HEK293 (cell line): Measurements from ENCODE around the gene GPSM1.

ENCODE experiments used
- CTCF ChIA-PET: fragments of 350-600 bp; formaldehyde crosslinking; extraction: SDS; loops from one replicate; lab custom pipeline; 2021; ENCODE audit warnings: antibody characterized with exemption; lab: Yijun Ruan, JAX
- POLR2A ChIA-PET: fragments of 300-600 bp; formaldehyde crosslinking; extraction: SDS; loops from one replicate; lab custom pipeline; 2020; ENCODE audit warnings: antibody characterized with exemption, inconsistent platforms; lab: Yijun Ruan, JAX
- H3K27ac ChIP-seq: fragments of 200-500 bp; sonication (Bioruptor generic); 2 replicates; pipeline ENCODE4 v1.5.1; 2014; ENCODE audit warnings: low read depth, low read length, control low read depth, inconsistent platforms; ENCODE audit errors: extremely low read depth
- H3K36me3 ChIP-seq, 2 experiments: fragments of 200-500 bp in 1 of 2; sonication (Bioruptor generic) in 1 of 2; 1 replicate in 1 of 2; 2 replicates in 1 of 2; pipeline ENCODE4 v1.5.1; 2014 to 2017; ENCODE audit warnings: inconsistent platforms in 2 of 2, low read length in 2 of 2; ENCODE audit not compliant: control insufficient read depth in 2 of 2, insufficient read depth in 1 of 2
- H3K4me1 ChIP-seq: fragments of 200-500 bp; sonication (Bioruptor generic); 2 replicates; pipeline ENCODE4 v1.5.1; 2014; ENCODE audit warnings: mild to moderate bottlenecking, low read length, inconsistent platforms; ENCODE audit not compliant: control insufficient read depth, insufficient read depth
- H3K4me3 ChIP-seq: 2 replicates; pipeline ENCODE4 v1.5.1; 2011; ENCODE audit warnings: low read depth, mild to moderate bottlenecking, control low read depth, low read length, moderate library complexity
- H3K9me3 ChIP-seq: fragments of 200-500 bp; sonication (Bioruptor generic); 2 replicates; pipeline ENCODE4 v1.5.1; 2014; ENCODE audit warnings: low read depth, low read length, inconsistent platforms; ENCODE audit not compliant: control insufficient read depth, insufficient read depth
- FEZF1 ChIP-seq: fragments of 450-650 bp; formaldehyde crosslinking; IDR thresholded peaks from 2 replicates; pipeline ENCODE4 v1.5.1; 2016; ENCODE audit warnings: missing biosample characterization, missing genetic modification characterization
- GLI2 ChIP-seq: fragments of 450-650 bp; formaldehyde crosslinking; IDR thresholded peaks from 2 replicates; pipeline ENCODE4; 2017; ENCODE audit warnings: missing biosample characterization, missing genetic modification characterization, low read depth, borderline replicate concordance
- REPIN1 ChIP-seq: fragments of 450-650 bp; formaldehyde crosslinking; IDR thresholded peaks from 2 replicates; pipeline ENCODE4 v1.5.1; 2017; ENCODE audit warnings: missing biosample characterization, missing genetic modification characterization, low read depth
- SETDB1 ChIP-seq: IDR thresholded peaks from one replicate; pipeline ENCODE4 v1.6.1; 2017; ENCODE audit warnings: mild to moderate bottlenecking, low read length, moderate library complexity, mixed read lengths; ENCODE audit not compliant: insufficient read length
- TRIM28 ChIP-seq: IDR thresholded peaks from 2 replicates; pipeline ENCODE4 v1.6.1; 2011; ENCODE audit warnings: low read length, control low read depth, borderline replicate concordance
- ZFP41 ChIP-seq: fragments of 450-650 bp; formaldehyde crosslinking; IDR thresholded peaks from 2 replicates; pipeline ENCODE4 v1.5.1; 2016; ENCODE audit warnings: missing biosample characterization, missing genetic modification characterization, borderline replicate concordance
- ZNF140 ChIP-seq: fragments of 450-650 bp; formaldehyde crosslinking; IDR thresholded peaks from 2 replicates; pipeline ENCODE4 v1.5.1; 2016; ENCODE audit warnings: missing biosample characterization, missing genetic modification characterization
- ZNF169 ChIP-seq: fragments of 450-650 bp; formaldehyde crosslinking; IDR thresholded peaks from 2 replicates; pipeline ENCODE4 v1.5.1; 2016; ENCODE audit warnings: missing biosample characterization, missing genetic modification characterization
- ZNF174 ChIP-seq: fragments of 450-650 bp; formaldehyde crosslinking; IDR thresholded peaks from 2 replicates; pipeline ENCODE4 v1.5.0; 2017; ENCODE audit warnings: missing biosample characterization, mild to moderate bottlenecking, missing genetic modification characterization
- ZNF221 ChIP-seq: fragments of 450-650 bp; formaldehyde crosslinking; IDR thresholded peaks from 2 replicates; pipeline ENCODE4 v1.5.1; 2017; ENCODE audit warnings: missing biosample characterization, missing genetic modification characterization, borderline replicate concordance
- ZNF416 ChIP-seq: fragments of 450-650 bp; formaldehyde crosslinking; IDR thresholded peaks from 2 replicates; pipeline ENCODE4 v1.5.1; 2016; ENCODE audit warnings: missing biosample characterization, missing genetic modification characterization
- ZNF433 ChIP-seq: fragments of 450-650 bp; formaldehyde crosslinking; IDR thresholded peaks from 2 replicates; pipeline ENCODE4 v1.5.1; 2016; ENCODE audit warnings: missing biosample characterization, missing genetic modification characterization, low read depth
- ZNF513 ChIP-seq: fragments of 450-650 bp; IDR thresholded peaks from 2 replicates; pipeline ENCODE4 v1.5.1; 2018; ENCODE audit warnings: missing biosample characterization, missing genetic modification characterization
- ZNF529 ChIP-seq: fragments of 450-650 bp; formaldehyde crosslinking; IDR thresholded peaks from 2 replicates; pipeline ENCODE4 v1.5.1; 2017; ENCODE audit warnings: missing genetic modification characterization, missing biosample characterization; ENCODE audit not compliant: insufficient replicate concordance
- ZNF596 ChIP-seq: fragments of 450-650 bp; IDR thresholded peaks from 2 replicates; pipeline ENCODE4 v1.5.0; 2018; ENCODE audit warnings: missing biosample characterization, mild to moderate bottlenecking, missing genetic modification characterization, moderate library complexity
- ZNF792 ChIP-seq: fragments of 450-650 bp; formaldehyde crosslinking; IDR thresholded peaks from 2 replicates; pipeline ENCODE4 v1.5.1; 2016; ENCODE audit warnings: missing biosample characterization, missing genetic modification characterization
- TF ChIP-seq, protein P1 (sequence below): IDR thresholded peaks from 2 replicates; pipeline ENCODE4 v1.6.1; 2011; ENCODE audit warnings: mild to moderate bottlenecking, low read depth, low read length, borderline replicate concordance
- TF ChIP-seq, protein P2 (sequence below): fragments of 450-650 bp; formaldehyde crosslinking; IDR thresholded peaks from 2 replicates; pipeline ENCODE4 v1.5.1; 2017; ENCODE audit warnings: missing biosample characterization, missing genetic modification characterization
- TF ChIP-seq, protein P3 (sequence below): fragments of 450-650 bp; formaldehyde crosslinking; IDR thresholded peaks from 2 replicates; pipeline ENCODE4 v1.5.1; 2016; ENCODE audit warnings: missing biosample characterization, missing genetic modification characterization
- TF ChIP-seq, protein P4 (sequence below): fragments of 450-650 bp; IDR thresholded peaks from 2 replicates; pipeline ENCODE4 v1.5.1; 2018; ENCODE audit warnings: missing biosample characterization, mild to moderate bottlenecking, missing genetic modification characterization

The GPSM1 gene

GRCh38 chr9:136387217-136387616, 59.9 kb downstream of the GPSM1 start:
- POLR2A ChIA-PET, result interaction anchor here (0.7 to 2.5 kb wide), 4 partner anchors 9 to 45 kb away, joined by 3 to 16 read pairs (median 4); partner anchors contain the start of gene DNLZ
- Histone ChIP-seq H3K4me1 (no peaks in the 10 kb centered on the region), H3K9me3 (no peaks in the 10 kb centered on the region), H3K36me3 (peaks cover 16 to 92% of the 10 kb centered on the region in 2 experiments), H3K4me3 (no peak overlapping the region), H3K27ac (no peak overlapping the region)
- TF ChIP-seq ZNF169 (tag by site-specific recombination), result no peak
- no peak for TF ChIP-seq SETDB1
- TF ChIP-seq, protein P1, sequence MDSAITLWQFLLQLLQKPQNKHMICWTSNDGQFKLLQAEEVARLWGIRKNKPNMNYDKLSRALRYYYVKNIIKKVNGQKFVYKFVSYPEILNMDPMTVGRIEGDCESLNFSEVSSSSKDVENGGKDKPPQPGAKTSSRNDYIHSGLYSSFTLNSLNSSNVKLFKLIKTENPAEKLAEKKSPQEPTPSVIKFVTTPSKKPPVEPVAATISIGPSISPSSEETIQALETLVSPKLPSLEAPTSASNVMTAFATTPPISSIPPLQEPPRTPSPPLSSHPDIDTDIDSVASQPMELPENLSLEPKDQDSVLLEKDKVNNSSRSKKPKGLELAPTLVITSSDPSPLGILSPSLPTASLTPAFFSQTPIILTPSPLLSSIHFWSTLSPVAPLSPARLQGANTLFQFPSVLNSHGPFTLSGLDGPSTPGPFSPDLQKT, result no peak
- no peak for TF ChIP-seq TRIM28
- TF ChIP-seq ZNF792 (tag by site-specific recombination), result no peak
- no peak for TF ChIP-seq REPIN1 (tag by site-specific recombination)
- TF ChIP-seq ZFP41 (tag by site-specific recombination), result no peak
- no peak for TF ChIP-seq ZNF174 (tag by site-specific recombination)
- no peak for TF ChIP-seq ZNF529 (tag by site-specific recombination)
- TF ChIP-seq, protein P2, sequence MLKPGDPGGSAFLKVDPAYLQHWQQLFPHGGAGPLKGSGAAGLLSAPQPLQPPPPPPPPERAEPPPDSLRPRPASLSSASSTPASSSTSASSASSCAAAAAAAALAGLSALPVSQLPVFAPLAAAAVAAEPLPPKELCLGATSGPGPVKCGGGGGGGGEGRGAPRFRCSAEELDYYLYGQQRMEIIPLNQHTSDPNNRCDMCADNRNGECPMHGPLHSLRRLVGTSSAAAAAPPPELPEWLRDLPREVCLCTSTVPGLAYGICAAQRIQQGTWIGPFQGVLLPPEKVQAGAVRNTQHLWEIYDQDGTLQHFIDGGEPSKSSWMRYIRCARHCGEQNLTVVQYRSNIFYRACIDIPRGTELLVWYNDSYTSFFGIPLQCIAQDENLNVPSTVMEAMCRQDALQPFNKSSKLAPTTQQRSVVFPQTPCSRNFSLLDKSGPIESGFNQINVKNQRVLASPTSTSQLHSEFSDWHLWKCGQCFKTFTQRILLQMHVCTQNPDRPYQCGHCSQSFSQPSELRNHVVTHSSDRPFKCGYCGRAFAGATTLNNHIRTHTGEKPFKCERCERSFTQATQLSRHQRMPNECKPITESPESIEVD (tag by site-specific recombination), result no peak
- TF ChIP-seq, protein P3, sequence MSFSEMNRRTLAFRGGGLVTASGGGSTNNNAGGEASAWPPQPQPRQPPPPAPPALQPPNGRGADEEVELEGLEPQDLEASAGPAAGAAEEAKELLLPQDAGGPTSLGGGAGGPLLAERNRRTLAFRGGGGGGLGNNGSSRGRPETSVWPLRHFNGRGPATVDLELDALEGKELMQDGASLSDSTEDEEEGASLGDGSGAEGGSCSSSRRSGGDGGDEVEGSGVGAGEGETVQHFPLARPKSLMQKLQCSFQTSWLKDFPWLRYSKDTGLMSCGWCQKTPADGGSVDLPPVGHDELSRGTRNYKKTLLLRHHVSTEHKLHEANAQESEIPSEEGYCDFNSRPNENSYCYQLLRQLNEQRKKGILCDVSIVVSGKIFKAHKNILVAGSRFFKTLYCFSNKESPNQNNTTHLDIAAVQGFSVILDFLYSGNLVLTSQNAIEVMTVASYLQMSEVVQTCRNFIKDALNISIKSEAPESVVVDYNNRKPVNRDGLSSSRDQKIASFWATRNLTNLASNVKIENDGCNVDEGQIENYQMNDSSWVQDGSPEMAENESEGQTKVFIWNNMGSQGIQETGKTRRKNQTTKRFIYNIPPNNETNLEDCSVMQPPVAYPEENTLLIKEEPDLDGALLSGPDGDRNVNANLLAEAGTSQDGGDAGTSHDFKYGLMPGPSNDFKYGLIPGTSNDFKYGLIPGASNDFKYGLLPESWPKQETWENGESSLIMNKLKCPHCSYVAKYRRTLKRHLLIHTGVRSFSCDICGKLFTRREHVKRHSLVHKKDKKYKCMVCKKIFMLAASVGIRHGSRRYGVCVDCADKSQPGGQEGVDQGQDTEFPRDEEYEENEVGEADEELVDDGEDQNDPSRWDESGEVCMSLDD (tag by site-specific recombination), result no peak
- no peak for TF ChIP-seq ZNF140 (tag by site-specific recombination)
- TF ChIP-seq, protein P4, sequence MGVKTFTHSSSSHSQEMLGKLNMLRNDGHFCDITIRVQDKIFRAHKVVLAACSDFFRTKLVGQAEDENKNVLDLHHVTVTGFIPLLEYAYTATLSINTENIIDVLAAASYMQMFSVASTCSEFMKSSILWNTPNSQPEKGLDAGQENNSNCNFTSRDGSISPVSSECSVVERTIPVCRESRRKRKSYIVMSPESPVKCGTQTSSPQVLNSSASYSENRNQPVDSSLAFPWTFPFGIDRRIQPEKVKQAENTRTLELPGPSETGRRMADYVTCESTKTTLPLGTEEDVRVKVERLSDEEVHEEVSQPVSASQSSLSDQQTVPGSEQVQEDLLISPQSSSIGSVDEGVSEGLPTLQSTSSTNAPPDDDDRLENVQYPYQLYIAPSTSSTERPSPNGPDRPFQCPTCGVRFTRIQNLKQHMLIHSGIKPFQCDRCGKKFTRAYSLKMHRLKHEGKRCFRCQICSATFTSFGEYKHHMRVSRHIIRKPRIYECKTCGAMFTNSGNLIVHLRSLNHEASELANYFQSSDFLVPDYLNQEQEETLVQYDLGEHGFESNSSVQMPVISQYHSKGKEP, result no peak
- no peak for TF ChIP-seq ZNF596 (tag by site-specific recombination)
- TF ChIP-seq ZNF416, result no peak
- no peak for TF ChIP-seq GLI2 (tag by site-specific recombination)
- TF ChIP-seq ZNF433 (tag by site-specific recombination), result no peak
- TF ChIP-seq ZNF513 (tag by site-specific recombination), result no peak
- no peak for TF ChIP-seq FEZF1 (tag by site-specific recombination)
- no peak for TF ChIP-seq ZNF221
- CTCF ChIA-PET, result interaction anchor here (0.5 to 0.6 kb wide), 2 partner anchors 18 to 216 kb away, joined by 4 read pairs; no protein-coding TSS in a partner anchor
